ENCODE measurements around the gene FZD7.

The FZD7 gene

GRCh38 chr2:202043475-202043874 lies 9.8 kb downstream of the FZD7 start:
- Histone ChIP-seq H3K36me3 (no peaks in the 10 kb centered on the region), H3K4me2 (no peak overlapping the region), H3K27ac (no peak overlapping the region), H3K4me3 (no peak overlapping the region), H4K20me1 (no peaks in the 10 kb centered on the region), H3K27me3 (no peaks in the 10 kb centered on the region), H3K9me3 (no peaks in the 10 kb centered on the region), H3K4me1 (peaks cover 12% of the 10 kb centered on the region), H3K9ac (no peak overlapping the region)
- no peak for TF ChIP-seq Cebpa-rat (IDR thresholded peaks at IDR 0.05)

DNA sequence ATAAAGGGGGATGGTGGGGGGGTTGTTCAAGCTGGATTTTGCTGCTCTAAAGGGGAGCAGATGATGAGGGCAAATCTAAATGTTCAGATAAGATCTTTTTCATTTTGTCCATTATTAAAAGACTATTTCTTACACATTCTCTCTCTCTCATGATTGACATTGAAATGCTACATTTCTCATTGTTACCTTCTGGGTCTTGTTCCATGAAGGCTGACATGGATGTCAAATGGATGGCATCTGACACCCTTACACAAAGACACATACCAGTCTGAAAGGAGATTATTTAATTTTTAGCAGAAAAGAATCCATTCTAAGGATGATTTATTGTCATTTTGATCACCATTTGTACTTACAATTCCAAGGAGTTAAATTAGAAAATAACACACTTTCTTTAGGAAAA lies 11.1 kb downstream of the FZD7 start:
- H3K27ac ChIP-seq = no peak overlapping the region
- no peak overlapping the region for H3K9ac ChIP-seq
- H3K4me1 ChIP-seq = peaks cover 5% of the 10 kb centered on the region; the same call in 1 of the 2 replicates

GRCh38 chr2:202046572-202046971 lies 12.9 kb downstream of the FZD7 start:
- H3K4me2 ChIP-seq = no peak overlapping the region
- H3K4me1 ChIP-seq = no peaks in the 10 kb centered on the region
- H3K4me3 ChIP-seq = no peak overlapping the region
- H3K27ac ChIP-seq = no peak overlapping the region
- no peaks in the 10 kb centered on the region for H3K36me3 ChIP-seq
- H3K9ac ChIP-seq = no peak overlapping the region
- H4K20me1 ChIP-seq = no peaks in the 10 kb centered on the region
- no peaks in the 10 kb centered on the region for H3K27me3 ChIP-seq
- TF ChIP-seq Cebpa-rat (IDR thresholded peaks at IDR 0.05) = no peak
- no peaks in the 10 kb centered on the region for H3K9me3 ChIP-seq

More for the DNA sequence above, 11.1 kb downstream of the FZD7 start:
- no peaks in the 10 kb centered on the region for H3K36me3 ChIP-seq
- no peak for TF ChIP-seq Cebpa-rat (IDR thresholded peaks at IDR 0.05)
- no peak overlapping the region for H3K4me3 ChIP-seq
- no peaks in the 10 kb centered on the region for H3K27me3 ChIP-seq
- H4K20me1 ChIP-seq = no peaks in the 10 kb centered on the region
- H3K4me2 ChIP-seq = no peak overlapping the region
- no peaks in the 10 kb centered on the region for H3K9me3 ChIP-seq

DNA sequence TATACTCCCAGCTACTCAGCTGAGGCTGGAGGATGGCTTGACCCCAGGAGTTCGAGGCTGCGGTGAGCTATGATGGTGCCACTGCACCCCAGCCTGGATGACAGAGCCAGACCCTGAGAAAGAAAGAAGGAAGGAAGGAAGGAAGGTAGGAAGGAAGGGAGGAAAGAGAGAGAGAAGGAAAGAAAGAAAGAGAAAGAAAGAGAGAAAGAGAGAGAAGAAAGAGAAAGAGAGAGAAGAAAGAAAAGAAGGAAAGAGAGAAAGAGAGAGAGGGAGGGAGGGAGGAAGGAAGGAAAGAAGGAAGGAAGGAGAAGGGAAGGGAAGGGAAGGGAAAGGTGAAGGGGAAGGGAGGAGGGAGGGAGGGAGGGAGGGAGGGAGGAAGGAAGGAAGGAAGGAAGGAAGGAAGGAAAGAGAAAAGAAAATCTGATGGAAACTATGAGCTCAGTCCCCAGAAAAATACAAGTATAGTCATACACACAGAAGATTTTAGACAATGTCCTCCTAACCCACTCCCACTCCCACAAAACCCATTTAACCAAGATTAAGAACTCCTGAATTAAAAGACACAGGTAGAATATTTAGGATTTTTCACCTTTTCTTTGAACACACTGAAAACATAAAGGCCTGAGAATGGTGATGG lies 15.6 kb downstream of the FZD7 start:
- Histone ChIP-seq H4K20me1 (no peaks in the 10 kb centered on the region), H3K36me3 (no peaks in the 10 kb centered on the region), H3K4me1 (no peaks in the 10 kb centered on the region), H3K9ac (no peak overlapping the region), H3K27me3 (no peaks in the 10 kb centered on the region), H3K9me3 (no peaks in the 10 kb centered on the region), H3K27ac (no peak overlapping the region), H3K4me3 (no peak overlapping the region), H3K4me2 (no peak overlapping the region)
- no peak for TF ChIP-seq Cebpa-rat (IDR thresholded peaks at IDR 0.05)

DNA sequence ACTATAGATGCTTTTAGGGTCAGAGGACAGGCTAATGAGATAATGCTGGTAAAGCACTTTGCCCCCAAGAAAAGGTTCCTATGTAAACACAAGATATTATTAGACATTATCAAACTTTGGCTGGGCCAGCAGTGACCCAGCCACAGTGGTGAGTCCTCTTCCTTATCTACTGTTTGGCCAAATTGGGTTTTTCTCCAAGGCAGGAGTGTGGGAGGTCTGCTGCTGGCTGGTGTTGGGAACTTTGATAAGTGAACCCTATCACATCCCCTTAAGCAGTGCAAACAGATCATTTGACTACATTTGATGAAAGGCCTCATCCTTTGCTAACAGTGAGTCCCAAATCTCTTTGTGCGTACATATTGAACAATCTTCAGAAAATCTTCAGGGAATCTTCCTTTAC lies 16.2 kb downstream of the FZD7 start:
- Histone ChIP-seq H3K9me3 (no peaks in the 10 kb centered on the region), H3K27me3 (no peaks in the 10 kb centered on the region), H3K9ac (no peak overlapping the region), H3K4me1 (no peaks in the 10 kb centered on the region), H3K4me3 (no peak overlapping the region), H3K4me2 (no peak overlapping the region), H3K36me3 (no peaks in the 10 kb centered on the region), H4K20me1 (no peaks in the 10 kb centered on the region), H3K27ac (no peak overlapping the region)
- TF ChIP-seq Cebpa-rat (IDR thresholded peaks at IDR 0.05) = no peak

DNA sequence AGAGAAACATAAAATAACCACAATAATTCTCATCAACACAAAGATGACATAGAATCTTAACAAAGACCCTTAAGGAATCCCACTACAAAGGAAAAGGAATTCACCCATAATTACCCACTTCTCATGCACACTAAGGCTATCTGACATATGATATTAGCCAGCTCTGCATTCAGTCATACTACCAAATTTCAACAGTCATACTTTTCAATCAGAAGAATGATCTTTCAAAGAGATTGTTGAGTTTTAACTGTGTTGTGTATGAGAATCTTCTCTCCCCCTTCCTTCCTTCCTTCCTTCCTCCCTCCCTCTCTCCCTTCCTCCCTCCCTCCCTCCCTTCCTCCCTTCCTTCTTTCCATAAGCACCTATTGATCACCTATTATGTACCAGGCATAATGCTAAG lies 17.0 kb downstream of the FZD7 start:
- Histone ChIP-seq H3K9me3 (no peaks in the 10 kb centered on the region), H3K9ac (no peak overlapping the region), H3K4me3 (no peak overlapping the region), H4K20me1 (no peaks in the 10 kb centered on the region), H3K27ac (no peak overlapping the region), H3K36me3 (no peaks in the 10 kb centered on the region), H3K4me1 (no peaks in the 10 kb centered on the region), H3K4me2 (no peak overlapping the region), H3K27me3 (no peaks in the 10 kb centered on the region)
- TF ChIP-seq Cebpa-rat (IDR thresholded peaks at IDR 0.05) = no peak

DNA sequence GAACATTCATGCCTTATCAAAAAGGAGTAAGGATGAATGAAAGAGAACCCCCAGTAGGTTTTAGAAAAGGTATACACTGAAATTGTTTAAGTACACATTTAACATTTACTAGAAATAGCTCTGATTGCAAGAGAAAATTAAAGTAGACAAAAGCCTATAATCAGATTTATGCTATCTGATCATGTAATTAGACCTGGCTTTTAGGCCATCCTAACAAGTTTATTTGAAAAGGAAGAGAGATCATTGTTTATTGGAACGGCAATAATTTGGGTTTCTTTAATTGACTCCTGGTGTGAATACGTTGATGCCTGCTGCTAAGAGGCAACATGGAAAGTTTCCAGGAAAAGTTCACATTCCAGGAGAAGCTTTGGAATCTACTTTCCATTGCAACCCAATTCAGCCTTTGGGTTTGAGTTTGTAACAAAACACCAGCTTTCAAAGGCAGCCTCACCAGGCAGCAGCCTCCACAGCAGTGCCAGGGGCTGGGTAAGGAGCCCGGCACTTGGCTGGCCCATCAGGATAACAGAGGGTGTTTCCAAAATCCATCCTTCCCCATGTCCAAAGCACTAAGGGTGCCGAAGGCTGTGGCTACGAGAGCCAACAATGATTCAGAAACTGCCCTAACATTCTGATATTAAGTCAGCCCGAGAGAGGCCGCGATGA lies 18.0 kb downstream of the FZD7 start:
- no peaks in the 10 kb centered on the region for H3K27me3 ChIP-seq
- no peaks in the 10 kb centered on the region for H3K36me3 ChIP-seq
- H3K9ac ChIP-seq = no peak overlapping the region
- H3K9me3 ChIP-seq = no peaks in the 10 kb centered on the region
- no peak overlapping the region for H3K4me3 ChIP-seq
- no peaks in the 10 kb centered on the region for H3K4me1 ChIP-seq
- H4K20me1 ChIP-seq = no peaks in the 10 kb centered on the region
- no peak overlapping the region for H3K4me2 ChIP-seq
- TF ChIP-seq Cebpa-rat (IDR thresholded peaks at IDR 0.05) = no peak
- no peak overlapping the region for H3K27ac ChIP-seq

GRCh38 chr2:202052235-202052634 lies 18.6 kb downstream of the FZD7 start:
- H4K20me1 ChIP-seq = no peaks in the 10 kb centered on the region
- no peaks in the 10 kb centered on the region for H3K36me3 ChIP-seq
- no peak overlapping the region for H3K27ac ChIP-seq
- no peaks in the 10 kb centered on the region for H3K27me3 ChIP-seq
- TF ChIP-seq Cebpa-rat (IDR thresholded peaks at IDR 0.05) = no peak
- H3K4me2 ChIP-seq = no peak overlapping the region
- no peak overlapping the region for H3K4me3 ChIP-seq
- no peaks in the 10 kb centered on the region for H3K9me3 ChIP-seq
- H3K4me1 ChIP-seq = no peaks in the 10 kb centered on the region
- no peak overlapping the region for H3K9ac ChIP-seq

GRCh38 chr2:202054679-202055078 lies 21.0 kb downstream of the FZD7 start:
- no peak overlapping the region for H3K9ac ChIP-seq

DNA sequence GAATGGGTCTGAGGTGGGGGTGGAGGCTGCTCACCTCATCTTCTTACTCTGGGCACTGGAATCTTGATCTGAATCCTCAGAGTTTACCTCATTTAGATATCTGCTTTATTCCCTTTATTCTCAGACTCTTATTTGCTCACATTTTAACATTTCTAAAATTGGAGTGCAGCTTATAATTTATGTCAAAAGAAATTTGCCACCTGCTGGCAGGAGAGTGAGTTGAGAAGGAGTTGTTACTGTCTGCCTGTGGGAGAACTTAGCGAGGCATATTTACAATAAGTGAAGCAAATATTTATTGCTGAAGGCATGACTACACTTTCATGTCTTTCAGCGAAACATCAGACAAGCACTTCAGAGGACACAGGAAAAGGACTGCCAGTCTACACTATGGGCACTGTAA lies 23.0 kb downstream of the FZD7 start:
- H3K27ac ChIP-seq = no peak overlapping the region
- no peaks in the 10 kb centered on the region for H3K9me3 ChIP-seq
- H3K4me2 ChIP-seq = no peak overlapping the region
- no peak overlapping the region for H3K9ac ChIP-seq
- H3K36me3 ChIP-seq = no peaks in the 10 kb centered on the region
- no peak for TF ChIP-seq Cebpa-rat (IDR thresholded peaks at IDR 0.05)
- H3K4me1 ChIP-seq = no peaks in the 10 kb centered on the region
- no peak overlapping the region for H3K4me3 ChIP-seq
- H3K27me3 ChIP-seq = no peaks in the 10 kb centered on the region
- no peaks in the 10 kb centered on the region for H4K20me1 ChIP-seq

More at GRCh38 chr2:202054679-202055078, 21.0 kb downstream of the FZD7 start:
- no peaks in the 10 kb centered on the region for H3K27me3 ChIP-seq
- TF ChIP-seq Cebpa-rat (IDR thresholded peaks at IDR 0.05) = no peak
- no peak overlapping the region for H3K4me3 ChIP-seq
- H3K4me2 ChIP-seq = no peak overlapping the region
- no peaks in the 10 kb centered on the region for H3K4me1 ChIP-seq
- H3K9me3 ChIP-seq = no peaks in the 10 kb centered on the region
- H4K20me1 ChIP-seq = no peaks in the 10 kb centered on the region
- no peaks in the 10 kb centered on the region for H3K36me3 ChIP-seq
- no peak overlapping the region for H3K27ac ChIP-seq

All from BLaER1 (cell line).